SK-N-MC (cell line): ENCODE measurements around the gene EIF6.

Experiments
- EZH2 ChIP-seq: fragments of 200-600 bp; sonication (generic); IDR thresholded peaks from one replicate; pipeline ENCODE4 v1.6.1; 2017; ENCODE audit warnings: antibody characterized with exemption
- FOXP2 ChIP-seq: optimal IDR thresholded peaks from 2 replicates; pipeline ENCODE3; 2011; ENCODE audit warnings: mild to moderate bottlenecking, moderate library complexity; ENCODE audit not compliant: insufficient read depth; ENCODE audit errors: extremely low read length, control extremely low read depth
- POLR2AphosphoS5 ChIP-seq: IDR thresholded peaks from 2 replicates; pipeline ENCODE4 v1.6.1; 2012; ENCODE audit warnings: mild to moderate bottlenecking, low read depth, low read length, borderline replicate concordance

DNA sequence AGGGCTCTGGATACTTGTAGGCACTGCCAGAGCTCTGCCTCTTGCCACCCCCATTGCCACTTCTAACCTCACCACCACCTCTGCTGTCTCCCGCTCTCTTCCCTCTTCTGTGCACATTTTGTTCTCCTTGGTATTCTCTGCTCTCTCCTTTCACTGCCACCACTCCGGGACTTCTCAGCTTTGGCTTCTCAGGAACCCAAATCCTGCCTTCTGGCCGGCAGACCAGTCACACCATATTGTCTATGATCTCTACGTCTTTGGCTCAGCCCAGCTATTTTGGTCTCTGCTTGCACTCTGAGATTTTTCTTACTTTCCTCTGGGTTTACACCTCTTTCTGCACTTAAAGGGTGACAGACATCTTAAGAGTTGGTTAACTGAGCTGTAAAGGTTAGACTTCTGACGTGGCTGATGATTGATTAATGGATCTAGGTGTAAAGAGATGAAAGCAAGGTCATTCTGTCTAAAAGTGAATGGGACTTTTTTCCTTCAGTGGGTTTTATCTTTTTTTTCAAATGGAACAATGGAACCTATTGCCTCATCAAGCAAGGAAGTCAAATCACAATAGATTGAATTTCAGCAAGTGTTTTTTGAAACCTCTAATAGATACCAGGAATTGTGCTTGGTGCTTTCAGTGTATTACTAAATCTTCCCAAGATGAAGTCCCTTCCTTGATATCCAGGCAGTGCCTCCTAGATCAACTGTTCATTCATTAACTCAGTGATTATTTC lies 44.3 kb downstream of the EIF6 start:
- TF ChIP-seq EZH2 (no peak), POLR2AphosphoS5 (no peak), FOXP2 (no peak)
